ENCODE data around the gene BOD1.
A peak's percentile ranks its signal among the peaks of the same experiment; 100 is the strongest.

BOD1 gene

GRCh38 chr5:173638126-173639040 is 21.9 kb upstream of the BOD1 start:
- no peak for DNase-seq

- DNase-seq, result no peak
Observed at GRCh38 chr5:173637340-173637739, 20.9 kb upstream of the BOD1 start.

GRCh38 chr5:173634465-173634983 is 18.1 kb upstream of the BOD1 start:
- DNase-seq, result no peak

GRCh38 chr5:173633304-173633703 is 16.9 kb upstream of the BOD1 start:
- no peak for DNase-seq

GRCh38 chr5:173631478-173631877 is 15.0 kb upstream of the BOD1 start:
- DNase-seq, result no peak

GRCh38 chr5:173630724-173631365 is 14.4 kb upstream of the BOD1 start:
- no peak for DNase-seq

- DNase-seq, result no peak
Observed at GRCh38 chr5:173629628-173630027, 13.2 kb upstream of the BOD1 start.

GRCh38 chr5:173628501-173628900 is 12.1 kb upstream of the BOD1 start:
- no peak for DNase-seq

- no peak for DNase-seq
Observed at GRCh38 chr5:173627860-173628392, 11.5 kb upstream of the BOD1 start.

GRCh38 chr5:173627271-173627670 is 10.8 kb upstream of the BOD1 start:
- DNase-seq, result no peak

GRCh38 chr5:173626505-173626820 is 10.0 kb upstream of the BOD1 start:
- no peak for DNase-seq

GRCh38 chr5:173625673-173626504 is 9.4 kb upstream of the BOD1 start:
- no peak for DNase-seq

GRCh38 chr5:173625261-173625660 is 8.8 kb upstream of the BOD1 start:
- DNase-seq, result no peak

GRCh38 chr5:173624282-173624681 is 7.8 kb upstream of the BOD1 start:
- DNase-seq, result no peak

- no peak for DNase-seq
Observed at GRCh38 chr5:173623789-173624188, 7.3 kb upstream of the BOD1 start.

- DNase-seq, result no peak
Observed at GRCh38 chr5:173623296-173623771, 6.9 kb upstream of the BOD1 start.

GRCh38 chr5:173622183-173623047 is 6.0 kb upstream of the BOD1 start:
- no peak for DNase-seq

GRCh38 chr5:173620784-173621183 is 4.3 kb upstream of the BOD1 start:
- no peak for DNase-seq

- peak; percentile 38 for DNase-seq
Observed at GRCh38 chr5:173618927-173619519, 2.6 kb upstream of the BOD1 start.

- peak; percentile 76 for DNase-seq
Observed at GRCh38 chr5:173615884-173616576, 420 bp downstream of the BOD1 start.

- no peak for DNase-seq
Observed at GRCh38 chr5:173614591-173614990, 1.9 kb downstream of the BOD1 start.
